ENCODE results near the gene SUFU. TPM values are rescaled to one million over a fixed set of nuclear protein-coding genes. Genes with fewer than 3 reads are reported as not detected.

SUFU gene
- total and polyA plus RNA-seq, 2 of the 4 experiments (the other 2 are of a cell fraction) = 2.2 to 11.0 TPM

- no peak for TF ChIP-seq NFE2L2 (IDR thresholded peaks at IDR 0.05; ENCODE audit: low read depth, low read length)
These were observed 147.1 kb downstream of the SUFU start (continued) for GRCh38 chr10:102650655-102651454.

DNA sequence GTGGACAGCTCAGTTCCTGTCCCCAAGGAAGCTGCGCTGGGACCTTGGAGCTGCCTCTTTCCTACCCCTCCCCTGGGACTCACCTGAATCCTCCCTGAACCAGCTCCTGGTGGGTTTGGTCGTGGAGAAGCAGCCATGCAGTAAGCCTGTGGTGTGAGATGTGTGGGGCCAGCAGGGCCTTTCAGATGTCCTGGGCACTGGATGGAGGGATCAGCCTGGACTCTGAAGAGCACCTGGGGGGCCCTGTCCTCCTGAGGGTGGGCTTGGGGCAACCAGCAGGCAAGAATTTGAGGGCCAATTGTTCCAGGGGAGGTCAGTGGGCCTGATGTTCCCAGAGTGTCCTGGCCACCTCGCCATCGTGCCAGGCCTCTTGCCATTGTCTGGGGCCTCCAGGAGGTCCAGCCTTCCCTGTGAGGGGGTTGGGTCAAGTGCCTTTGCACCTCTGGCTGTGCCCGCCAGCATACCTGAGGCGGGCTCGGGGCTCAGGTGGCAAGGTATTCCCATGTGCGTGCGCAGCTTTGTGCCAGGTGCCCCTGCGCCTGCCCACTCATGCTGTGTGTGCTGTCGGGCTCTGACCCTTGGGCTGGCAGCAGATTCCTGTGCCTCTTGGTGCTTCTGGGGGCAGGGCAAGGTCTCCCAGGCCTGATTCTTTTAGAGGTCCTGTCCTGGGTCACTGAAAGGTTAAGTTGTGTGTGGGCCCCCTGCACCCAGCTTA is 147.8 kb downstream of the SUFU start:
- H3K4ac ChIP-seq (ENCODE audit: low read depth, low read length) = no peak overlapping the region
- no peak overlapping the region for H2BK20ac ChIP-seq (ENCODE audit: low read depth, low read length)
- no peak overlapping the region for H2AFZ ChIP-seq (replicated peaks; ENCODE audit: low read length, poor library complexity)
- ATAC-seq (ENCODE audit: low read depth) (no peak), DNase-seq (no peak)
- BruUV-seq (replicated peaks) = no TSS peak
- H2BK120ac ChIP-seq (ENCODE audit: low read depth, low read length) = no peak overlapping the region
- no peak overlapping the region for H2BK15ac ChIP-seq (ENCODE audit: low read depth, low read length)
- no peaks in the 10 kb centered on the region for H3K27me3 ChIP-seq (ENCODE audit: control insufficient read depth, insufficient read depth, low read length)
- no peak overlapping the region for H3K4me3 ChIP-seq (ENCODE audit: insufficient read depth, low read depth, low read length)
- no peak overlapping the region for H3K18ac ChIP-seq (ENCODE audit: low read depth, low read length)
- H3K14ac ChIP-seq (replicated peaks; ENCODE audit: low read depth, low read length) = no peak overlapping the region
- CTCF ChIA-PET = interaction anchor here (1.4 kb wide), 1 partner anchor 27 kb away, joined by 5 read pairs; no protein-coding TSS in a partner anchor
- no peak overlapping the region for H3K27ac ChIP-seq (ENCODE audit: insufficient read depth, low read length)
- no peaks in the 10 kb centered on the region for H3K9me3 ChIP-seq (ENCODE audit: control insufficient read depth, insufficient read depth, low read length)
- H2AK9ac ChIP-seq (replicated peaks; ENCODE audit: low read depth, low read length, poor library complexity) = no peak overlapping the region
- H3K4me2 ChIP-seq (ENCODE audit: low read depth, low read length) = no peak overlapping the region
- intact Hi-C loops (cut with micrococcal nuclease) = no loop called here
- peaks cover 57% of the 10 kb centered on the region for H3K36me3 ChIP-seq (ENCODE audit: control insufficient read depth, insufficient read depth, low read length)
- H3K9ac ChIP-seq (ENCODE audit: low read depth, low read length) = no peak overlapping the region
- H3K9me1 ChIP-seq (ENCODE audit: insufficient read depth, low read length) = peaks cover 53% of the 10 kb centered on the region
- dilution Hi-C loops (cut with HindIII; ENCODE audit: low sequenced_read_pairs, unreplicated experiment) = no loop called here
- H3K4me1 ChIP-seq (ENCODE audit: control insufficient read depth, insufficient read depth, low read length) = peaks cover 40% of the 10 kb centered on the region
- no peak overlapping the region for H4K8ac ChIP-seq (ENCODE audit: low read depth in 2 of 2, low read length in 2 of 2)
- in situ Hi-C loops (cut with MboI; ENCODE audit: low sequenced_read_pairs) = no loop called here
- H3K56ac ChIP-seq (ENCODE audit: extremely low read depth, insufficient read depth, low read length) = no peak overlapping the region
- no peak overlapping the region for H3K23ac ChIP-seq (ENCODE audit: low read depth, low read length)
- no peak overlapping the region for H4K91ac ChIP-seq (ENCODE audit: insufficient read depth, low read depth, low read length)
- POLR2A ChIA-PET (ENCODE audit: unreplicated experiment) = no interaction called here
- H2BK5ac ChIP-seq (ENCODE audit: low read depth, low read length, poor library complexity, severe bottlenecking) = no peak overlapping the region
- H3K79me1 ChIP-seq (ENCODE audit: low read depth in 1 of 2, low read length in 2 of 2) = peaks cover 10 to 98% of the 10 kb centered on the region in 2 experiments; a peak in 3 of 4 replicates
- 100% methylated on average over 2 of the region's 11 CpGs; no CpG with 5 or more reads in 1 of the 2 experiments for WGBS, 2 experiments (ENCODE audit: extremely low coverage in 2 of 2, insufficient read length in 1 of 2)
- no peak overlapping the region for H4K5ac ChIP-seq (ENCODE audit: low read depth, low read length)
- no peak overlapping the region for H2AK5ac ChIP-seq (ENCODE audit: low read depth, low read length)
- H4K20me1 ChIP-seq (ENCODE audit: insufficient read depth, low read length) = peaks cover 100% of the 10 kb centered on the region
- TF ChIP-seq CTCF (conservative IDR thresholded peaks at IDR 0.05; ENCODE audit: low read depth, low read length) (no peak), CEBPB (IDR thresholded peaks at IDR 0.05; ENCODE audit: low read depth, low read length) (no peak), RAD21 (IDR thresholded peaks at IDR 0.05; ENCODE audit: low read length) (no peak), MXI1 (IDR thresholded peaks at IDR 0.05; ENCODE audit: borderline replicate concordance, low read depth, low read length) (no peak), USF2 (IDR thresholded peaks at IDR 0.05; ENCODE audit: low read depth, low read length) (no peak), SMC3 (IDR thresholded peaks at IDR 0.05; ENCODE audit: low read depth, low read length) (no peak), NFE2L2 (IDR thresholded peaks at IDR 0.05; ENCODE audit: low read depth, low read length) (no peak), MAFK (IDR thresholded peaks at IDR 0.05; ENCODE audit: low read depth, low read length) (no peak), RFX5 (IDR thresholded peaks at IDR 0.05; ENCODE audit: low read depth, low read length) (no peak), CHD1 (IDR thresholded peaks at IDR 0.05; ENCODE audit: low read depth, low read length) (no peak)
- TF ChIP-seq, protein P1, sequence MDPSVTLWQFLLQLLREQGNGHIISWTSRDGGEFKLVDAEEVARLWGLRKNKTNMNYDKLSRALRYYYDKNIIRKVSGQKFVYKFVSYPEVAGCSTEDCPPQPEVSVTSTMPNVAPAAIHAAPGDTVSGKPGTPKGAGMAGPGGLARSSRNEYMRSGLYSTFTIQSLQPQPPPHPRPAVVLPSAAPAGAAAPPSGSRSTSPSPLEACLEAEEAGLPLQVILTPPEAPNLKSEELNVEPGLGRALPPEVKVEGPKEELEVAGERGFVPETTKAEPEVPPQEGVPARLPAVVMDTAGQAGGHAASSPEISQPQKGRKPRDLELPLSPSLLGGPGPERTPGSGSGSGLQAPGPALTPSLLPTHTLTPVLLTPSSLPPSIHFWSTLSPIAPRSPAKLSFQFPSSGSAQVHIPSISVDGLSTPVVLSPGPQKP (IDR thresholded peaks at IDR 0.05; ENCODE audit: borderline replicate concordance, low read depth, low read length) = no peak

All from IMR-90 (cell line).